ENCODE data around the gene PEAR1.

DNA sequence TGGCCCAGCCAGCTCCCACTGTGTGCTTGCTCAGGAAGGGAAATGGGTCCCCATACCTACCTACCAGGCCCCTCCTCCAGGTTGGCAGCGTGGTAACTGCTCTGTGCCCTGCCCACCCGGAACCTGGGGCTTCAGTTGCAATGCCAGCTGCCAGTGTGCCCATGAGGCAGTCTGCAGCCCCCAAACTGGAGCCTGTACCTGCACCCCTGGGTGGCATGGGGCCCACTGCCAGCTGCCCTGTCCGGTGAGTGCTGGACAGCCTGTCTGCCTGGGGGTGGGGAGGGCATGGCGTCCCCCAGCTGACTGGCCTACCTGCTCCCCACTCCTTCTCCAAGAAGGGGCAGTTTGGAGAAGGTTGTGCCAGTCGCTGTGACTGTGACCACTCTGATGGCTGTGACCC lies 16.2 kb downstream of the PEAR1 start:
- TF ChIP-seq, protein P1, sequence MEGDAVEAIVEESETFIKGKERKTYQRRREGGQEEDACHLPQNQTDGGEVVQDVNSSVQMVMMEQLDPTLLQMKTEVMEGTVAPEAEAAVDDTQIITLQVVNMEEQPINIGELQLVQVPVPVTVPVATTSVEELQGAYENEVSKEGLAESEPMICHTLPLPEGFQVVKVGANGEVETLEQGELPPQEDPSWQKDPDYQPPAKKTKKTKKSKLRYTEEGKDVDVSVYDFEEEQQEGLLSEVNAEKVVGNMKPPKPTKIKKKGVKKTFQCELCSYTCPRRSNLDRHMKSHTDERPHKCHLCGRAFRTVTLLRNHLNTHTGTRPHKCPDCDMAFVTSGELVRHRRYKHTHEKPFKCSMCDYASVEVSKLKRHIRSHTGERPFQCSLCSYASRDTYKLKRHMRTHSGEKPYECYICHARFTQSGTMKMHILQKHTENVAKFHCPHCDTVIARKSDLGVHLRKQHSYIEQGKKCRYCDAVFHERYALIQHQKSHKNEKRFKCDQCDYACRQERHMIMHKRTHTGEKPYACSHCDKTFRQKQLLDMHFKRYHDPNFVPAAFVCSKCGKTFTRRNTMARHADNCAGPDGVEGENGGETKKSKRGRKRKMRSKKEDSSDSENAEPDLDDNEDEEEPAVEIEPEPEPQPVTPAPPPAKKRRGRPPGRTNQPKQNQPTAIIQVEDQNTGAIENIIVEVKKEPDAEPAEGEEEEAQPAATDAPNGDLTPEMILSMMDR (IDR thresholded peaks at IDR 0.05), result no peak
- TF ChIP-seq POLR2A (IDR thresholded peaks at IDR 0.05), result no peak

All from Peyer's patch (tissue), 4 donors.